Right atrium auricular region (tissue), 2 donors: ENCODE results near the gene WDR88. TPM values are rescaled to one million over a fixed set of nuclear protein-coding genes. Genes with fewer than 3 reads are reported as not detected.

Source experiments
- DNase-seq: peaks from one replicate; pipeline ENCODE4 v3.0.0-alpha.2; 2019; ENCODE audit warnings: low spot score
- H3K27ac ChIP-seq, 2 donors: fragments of 200-600 bp; sonication (generic); 1 replicate in 1 of 2; 2 replicates in 1 of 2; pipeline ENCODE4 v1.5.1; 2016 to 2019
- H3K27me3 ChIP-seq, 2 donors: fragments of 200-600 bp; sonication (generic); one replicate each; pipeline versions ENCODE4 v1.5.1 to v1.6.0; 2017 to 2019
- H3K36me3 ChIP-seq: fragments of 200-600 bp; sonication (generic); one replicate; pipeline ENCODE4 v1.5.1; 2016
- H3K4me1 ChIP-seq, 2 donors: fragments of 200-600 bp; sonication (generic); one replicate each; pipeline versions ENCODE4 v1.5.1 to v1.6.0; 2017 to 2019
- H3K4me3 ChIP-seq, 2 donors: fragments of 200-600 bp; sonication (generic); 1 replicate in 1 of 2; 2 replicates in 1 of 2; pipeline ENCODE4 v1.5.1; 2017 to 2019; ENCODE audit warnings: mild to moderate bottlenecking in 1 of 2, moderate library complexity in 1 of 2
- H3K9me3 ChIP-seq, 2 donors: fragments of 200-600 bp; sonication (generic); one replicate each; pipeline ENCODE4 v1.5.1; 2019
- total RNA-seq, 2 donors: library from RNA; depleted of rRNA; stranded (reverse); fragments of >200 nt; gene quantifications; one replicate each; pipeline ENCODE4 v1.1.0, GENCODE V29; 2016
- TF ChIP-seq, protein P1 (sequence below), 2 donors: fragments of 200-600 bp; sonication (generic); IDR thresholded peaks; one replicate each; pipeline ENCODE4 v1.5.1; 2019; ENCODE audit warnings: antibody characterized with exemption in 2 of 2

WDR88 gene
- total RNA-seq, 2 donors from 2014 or later = not detected

DNA sequence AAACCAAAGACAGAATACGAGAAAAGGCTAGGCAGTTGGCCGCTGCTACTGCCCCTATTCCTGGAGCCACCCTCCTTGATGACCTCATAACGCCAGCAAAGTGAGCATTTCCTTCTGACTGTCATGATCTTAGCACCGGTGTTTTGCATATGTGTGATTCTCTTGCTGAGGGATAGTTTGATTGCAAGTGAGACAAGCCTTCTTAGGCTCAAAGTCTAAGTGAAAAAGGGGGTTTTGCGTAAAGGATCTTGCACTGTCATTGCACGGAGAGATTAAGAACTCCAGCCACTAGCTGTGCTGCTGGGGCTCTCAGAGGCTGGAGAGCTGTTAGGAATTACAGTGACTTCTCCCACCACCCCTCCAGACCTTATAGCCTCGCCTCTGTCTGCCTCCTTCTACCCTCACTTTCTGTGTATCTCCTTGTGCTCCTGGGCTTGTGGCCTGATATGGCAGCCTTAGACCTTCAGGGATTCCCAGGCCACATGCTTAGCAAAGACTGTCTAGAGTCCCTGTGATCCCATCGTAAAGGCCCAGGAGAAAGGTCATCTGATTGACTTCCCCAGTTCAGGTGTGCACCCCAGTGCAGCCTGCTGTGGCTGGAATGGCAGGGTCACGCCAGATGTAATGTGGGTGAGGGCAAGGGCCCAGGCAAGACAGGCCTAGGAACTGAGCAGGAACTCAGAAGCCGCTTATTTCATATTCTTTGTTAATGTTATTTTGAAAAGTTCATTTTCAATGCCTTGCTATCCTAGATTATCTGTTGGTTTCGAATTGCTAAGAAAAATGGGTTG is 38.3 kb upstream of the WDR88 start:
- Histone ChIP-seq H3K4me3 (no peak overlapping the region), H3K36me3 (peaks cover 71% of the 10 kb centered on the region), H3K27ac (no peak overlapping the region), H3K27me3 (no peaks in the 10 kb centered on the region), H3K9me3 (no peaks in the 10 kb centered on the region), H3K4me1 (no peaks in the 10 kb centered on the region)
- TF ChIP-seq, protein P1, sequence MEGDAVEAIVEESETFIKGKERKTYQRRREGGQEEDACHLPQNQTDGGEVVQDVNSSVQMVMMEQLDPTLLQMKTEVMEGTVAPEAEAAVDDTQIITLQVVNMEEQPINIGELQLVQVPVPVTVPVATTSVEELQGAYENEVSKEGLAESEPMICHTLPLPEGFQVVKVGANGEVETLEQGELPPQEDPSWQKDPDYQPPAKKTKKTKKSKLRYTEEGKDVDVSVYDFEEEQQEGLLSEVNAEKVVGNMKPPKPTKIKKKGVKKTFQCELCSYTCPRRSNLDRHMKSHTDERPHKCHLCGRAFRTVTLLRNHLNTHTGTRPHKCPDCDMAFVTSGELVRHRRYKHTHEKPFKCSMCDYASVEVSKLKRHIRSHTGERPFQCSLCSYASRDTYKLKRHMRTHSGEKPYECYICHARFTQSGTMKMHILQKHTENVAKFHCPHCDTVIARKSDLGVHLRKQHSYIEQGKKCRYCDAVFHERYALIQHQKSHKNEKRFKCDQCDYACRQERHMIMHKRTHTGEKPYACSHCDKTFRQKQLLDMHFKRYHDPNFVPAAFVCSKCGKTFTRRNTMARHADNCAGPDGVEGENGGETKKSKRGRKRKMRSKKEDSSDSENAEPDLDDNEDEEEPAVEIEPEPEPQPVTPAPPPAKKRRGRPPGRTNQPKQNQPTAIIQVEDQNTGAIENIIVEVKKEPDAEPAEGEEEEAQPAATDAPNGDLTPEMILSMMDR (IDR thresholded peaks at IDR 0.05) = no peak
- DNase-seq = no peak

DNA sequence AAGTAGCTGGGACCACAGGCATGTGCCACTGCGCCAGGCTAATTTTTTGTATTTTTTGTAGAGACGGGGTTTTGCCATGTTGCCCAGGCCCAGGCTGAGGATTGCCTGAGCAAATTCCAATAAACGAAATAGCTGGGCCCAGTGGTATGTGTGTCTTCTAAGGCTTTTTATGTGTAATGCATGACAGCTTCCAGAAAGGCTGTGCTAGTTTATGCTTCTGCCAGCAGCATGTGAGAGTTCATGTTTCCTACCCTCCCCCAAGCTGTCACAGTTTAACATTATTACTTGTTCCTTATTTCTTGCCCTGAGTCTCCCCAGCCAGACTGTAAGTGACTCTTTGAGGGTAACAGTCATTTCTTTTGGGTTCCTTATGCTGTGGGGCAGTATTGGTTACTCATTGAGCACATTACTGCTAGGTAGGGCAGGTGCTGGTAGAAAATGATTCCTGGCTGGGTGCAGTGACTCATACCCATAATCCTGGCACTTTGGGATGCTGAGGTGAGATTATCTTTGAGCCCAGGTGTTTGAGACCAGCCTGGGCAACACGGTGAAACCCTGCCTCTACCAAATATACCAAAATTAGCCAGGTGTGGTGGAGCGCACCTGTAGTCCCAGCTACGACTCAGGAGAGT is 37.4 kb upstream of the WDR88 start:
- Histone ChIP-seq H3K4me1 (no peaks in the 10 kb centered on the region), H3K27ac (no peak overlapping the region), H3K36me3 (peaks cover 72% of the 10 kb centered on the region)

DNA sequence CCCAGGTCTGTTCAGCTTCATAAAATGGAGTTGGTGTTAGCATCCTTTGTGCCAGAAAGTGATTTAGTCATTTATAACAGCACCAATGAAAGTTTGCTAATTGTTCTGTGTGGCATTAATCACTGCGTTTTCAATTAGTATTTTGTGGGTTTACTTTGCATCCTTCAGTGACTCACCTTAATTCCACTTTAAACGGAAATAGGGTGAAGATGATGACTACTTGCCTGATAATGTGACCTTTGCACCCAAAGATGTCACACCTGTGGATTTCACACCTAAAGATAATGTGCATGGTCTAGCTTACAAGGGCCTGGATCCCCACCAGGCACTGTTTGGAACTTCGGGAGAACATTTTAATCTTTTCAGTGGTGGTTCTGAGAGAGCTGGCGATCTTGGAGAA is 35.9 kb upstream of the WDR88 start:
- Histone ChIP-seq H3K9me3 (no peaks in the 10 kb centered on the region), H3K27ac (no peak overlapping the region), H3K36me3 (peaks cover 63% of the 10 kb centered on the region), H3K4me3 (no peak overlapping the region), H3K4me1 (no peaks in the 10 kb centered on the region), H3K27me3 (no peaks in the 10 kb centered on the region)
- DNase-seq = no peak
- TF ChIP-seq, protein P1 (IDR thresholded peaks at IDR 0.05) = no peak

More for the DNA sequence above, 37.4 kb upstream of the WDR88 start:
- no peaks in the 10 kb centered on the region for H3K9me3 ChIP-seq
- H3K27me3 ChIP-seq = no peaks in the 10 kb centered on the region
- H3K4me3 ChIP-seq = no peak overlapping the region
- TF ChIP-seq, protein P1 (IDR thresholded peaks at IDR 0.05) = no peak
- DNase-seq = no peak

DNA sequence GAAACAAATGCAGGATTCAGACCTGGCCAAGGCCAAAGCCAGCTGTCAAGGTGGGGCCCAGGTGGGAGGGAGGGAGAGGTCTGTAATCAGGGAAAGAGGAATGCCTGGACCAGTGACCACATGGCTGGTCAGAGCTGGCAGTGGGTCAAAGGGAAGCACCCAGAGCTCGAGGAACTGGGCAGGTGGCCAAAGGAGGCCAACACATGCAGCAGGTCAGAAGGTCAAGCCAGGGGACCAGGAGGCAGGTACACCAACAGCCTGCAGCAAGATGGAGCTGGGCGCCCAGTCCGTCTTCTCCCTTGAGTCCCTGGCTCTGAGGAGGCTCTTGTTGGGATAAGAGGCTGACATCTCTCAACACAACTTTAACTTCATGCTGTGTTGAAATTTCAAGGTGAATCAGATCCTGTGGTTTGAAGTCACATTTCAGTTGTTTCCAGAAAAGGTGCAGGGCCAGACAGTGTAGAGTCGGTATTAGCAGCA is 33.8 kb upstream of the WDR88 start:
- H3K36me3 ChIP-seq = peaks cover 69% of the 10 kb centered on the region

DNA sequence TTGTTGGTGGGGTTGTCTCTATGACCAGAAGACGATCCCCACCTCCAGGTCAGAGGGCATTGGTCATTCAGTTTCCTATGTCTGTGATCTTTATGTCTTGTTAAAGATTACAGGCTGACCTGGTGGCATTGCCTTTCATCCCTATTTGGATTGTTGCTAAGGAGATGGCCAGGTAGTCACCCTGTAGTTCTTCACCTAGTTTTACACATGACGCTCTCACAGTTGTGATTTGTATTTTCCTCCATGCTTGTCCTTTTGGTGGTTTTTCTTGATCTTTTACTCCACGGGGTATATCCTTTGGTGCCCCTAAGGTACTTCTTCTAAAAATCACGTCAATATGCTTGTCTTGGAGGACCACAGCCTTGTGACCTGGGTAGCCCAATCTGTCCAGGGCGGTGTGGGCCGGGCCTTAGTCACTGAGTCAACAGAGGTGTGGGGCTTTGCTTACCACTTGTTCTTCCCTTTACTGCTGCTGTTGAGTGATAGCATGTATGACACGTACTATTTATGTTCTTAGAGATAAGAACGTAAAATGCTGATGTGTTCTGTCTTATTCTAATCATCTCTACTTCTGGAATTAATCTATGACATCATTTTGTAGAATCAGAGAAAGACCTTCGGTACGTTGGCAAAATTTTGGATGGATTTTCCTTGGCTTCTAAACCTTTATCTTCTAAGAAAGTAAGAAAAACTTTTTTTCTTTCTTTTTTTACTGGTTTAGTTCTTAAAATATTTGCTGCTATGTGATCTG is 30.8 kb upstream of the WDR88 start:
- TF ChIP-seq, protein P1 (IDR thresholded peaks at IDR 0.05) = no peak
- no peak overlapping the region for H3K4me3 ChIP-seq
- H3K36me3 ChIP-seq = peaks cover 60% of the 10 kb centered on the region
- no peak overlapping the region for H3K27ac ChIP-seq
- no peaks in the 10 kb centered on the region for H3K27me3 ChIP-seq
- no peak for DNase-seq
- no peaks in the 10 kb centered on the region for H3K9me3 ChIP-seq
- H3K4me1 ChIP-seq = no peaks in the 10 kb centered on the region

More for the DNA sequence above, 33.8 kb upstream of the WDR88 start:
- Histone ChIP-seq H3K27me3 (no peaks in the 10 kb centered on the region), H3K4me1 (no peaks in the 10 kb centered on the region), H3K9me3 (no peaks in the 10 kb centered on the region), H3K4me3 (no peak overlapping the region), H3K27ac (no peak overlapping the region)
- DNase-seq = no peak
- TF ChIP-seq, protein P1 (IDR thresholded peaks at IDR 0.05) = no peak
